ENCODE results near the gene CCBE1.

DNA sequence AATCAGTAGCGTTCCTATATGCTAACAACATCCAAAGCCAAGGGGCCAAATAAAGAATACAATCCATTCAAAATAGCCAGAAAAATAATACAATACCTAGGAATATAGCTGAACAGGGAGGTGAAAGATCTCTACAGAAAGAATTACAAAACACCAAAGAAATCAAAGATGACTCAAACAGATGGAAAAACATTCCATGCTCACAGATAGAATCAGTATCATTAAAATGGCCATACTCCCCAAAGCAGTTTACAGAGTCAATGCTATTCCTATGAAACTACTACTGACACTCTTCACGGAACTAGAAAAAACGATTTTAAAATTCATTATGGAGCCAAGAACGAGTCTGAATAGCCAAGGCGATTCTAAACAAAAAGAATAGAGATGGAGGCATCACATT is 57.4 kb downstream of the CCBE1 start:
- TF ChIP-seq, protein P1, sequence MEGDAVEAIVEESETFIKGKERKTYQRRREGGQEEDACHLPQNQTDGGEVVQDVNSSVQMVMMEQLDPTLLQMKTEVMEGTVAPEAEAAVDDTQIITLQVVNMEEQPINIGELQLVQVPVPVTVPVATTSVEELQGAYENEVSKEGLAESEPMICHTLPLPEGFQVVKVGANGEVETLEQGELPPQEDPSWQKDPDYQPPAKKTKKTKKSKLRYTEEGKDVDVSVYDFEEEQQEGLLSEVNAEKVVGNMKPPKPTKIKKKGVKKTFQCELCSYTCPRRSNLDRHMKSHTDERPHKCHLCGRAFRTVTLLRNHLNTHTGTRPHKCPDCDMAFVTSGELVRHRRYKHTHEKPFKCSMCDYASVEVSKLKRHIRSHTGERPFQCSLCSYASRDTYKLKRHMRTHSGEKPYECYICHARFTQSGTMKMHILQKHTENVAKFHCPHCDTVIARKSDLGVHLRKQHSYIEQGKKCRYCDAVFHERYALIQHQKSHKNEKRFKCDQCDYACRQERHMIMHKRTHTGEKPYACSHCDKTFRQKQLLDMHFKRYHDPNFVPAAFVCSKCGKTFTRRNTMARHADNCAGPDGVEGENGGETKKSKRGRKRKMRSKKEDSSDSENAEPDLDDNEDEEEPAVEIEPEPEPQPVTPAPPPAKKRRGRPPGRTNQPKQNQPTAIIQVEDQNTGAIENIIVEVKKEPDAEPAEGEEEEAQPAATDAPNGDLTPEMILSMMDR (IDR thresholded peaks at IDR 0.05), result no peak
- TF ChIP-seq EZH2phosphoT487 (IDR thresholded peaks at IDR 0.05), result no peak
- no peak for TF ChIP-seq EZH2 (IDR thresholded peaks at IDR 0.05)

All from neural progenitor cell (in vitro differentiated cells).